Left lung (tissue), 10 donors: ENCODE results near the gene RASSF5. TPM values are rescaled to one million over a fixed set of nuclear protein-coding genes. Genes with fewer than 3 reads are reported as not detected.
A peak's percentile ranks its signal among the peaks of the same experiment; 100 is the strongest.

ENCODE experiments used
- ATAC-seq: fragments of 200-7000 bp; cut with Tn5 transposase; one replicate; pipeline ENCODE4 v1.9.1; 2020; ENCODE audit warnings: moderate library complexity
- DNase-seq, 4 donors: peaks; one replicate each; pipeline ENCODE4 v3.0.0-alpha.2; 2013 to 2020
- H3K27ac ChIP-seq, 2 donors: fragments of 200-600 bp; sonication (generic) in 1 of 2; one replicate each; pipeline versions ENCODE4 v1.5.0 to v1.8.0; 2020 to 2021
- H3K27me3 ChIP-seq, 2 donors: fragments of 200-600 bp; sonication (generic) in 1 of 2; one replicate each; pipeline versions ENCODE4 v1.5.0 to v1.8.0; 2020 to 2021
- H3K36me3 ChIP-seq, 2 donors: fragments of 200-600 bp; sonication (generic) in 1 of 2; one replicate each; pipeline versions ENCODE4 v1.5.0 to v1.8.0; 2020 to 2021
- H3K4me1 ChIP-seq, 2 donors: fragments of 200-600 bp; one replicate each; pipeline ENCODE4 v1.8.0; 2021
- H3K4me3 ChIP-seq, 2 donors: fragments of 200-600 bp; sonication (generic) in 1 of 2; one replicate each; pipeline versions ENCODE4 v1.5.0 to v1.8.0; 2020 to 2021; ENCODE audit warnings: mild to moderate bottlenecking in 1 of 2
- H3K9me3 ChIP-seq, 2 donors: fragments of 200-600 bp; sonication (generic) in 1 of 2; one replicate each; pipeline versions ENCODE4 v1.5.0 to v1.8.0; 2020 to 2021
- intact Hi-C, 2 donors: fragments of 100-400 bp; cut with DNase I; formaldehyde crosslinking; loops; one replicate each; pipeline versions ENCODE4 v1.11.2 to v1.14.2; 2022
- polyA plus RNA-seq, 6 donors: library from polyadenylated mRNA; unstranded; fragments of 120-200 nt; gene quantifications; one replicate each; pipeline ENCODE4 v1.2.1, GENCODE V29; 2013; ENCODE audit not compliant: insufficient read length in 6 of 6
- total RNA-seq, 2 donors: library from RNA; stranded (reverse); fragmentation: NEBNext Ultra II Directional; extraction: Animal tissue kit (Norgen Biotek cat#: 25700); gene quantifications; one replicate each; pipeline ENCODE4 v1.2.1, GENCODE V29; 2021
- TF ChIP-seq, protein P1 (sequence below), 2 donors: fragments of 200-600 bp; sonication (generic) in 1 of 2; IDR thresholded peaks; one replicate each; pipeline versions ENCODE4 v1.5.0 to v1.8.0; 2021; ENCODE audit warnings: antibody characterized with exemption in 2 of 2
- donor health status: DM: no; HTN: yes; CAD: no.
- donor health status: DM: no; HTN: no; CAD: no.

The RASSF5 gene
- total and polyA plus RNA-seq, 8 donors: 5.8 to 40.9 (median 11.6) TPM

DNA sequence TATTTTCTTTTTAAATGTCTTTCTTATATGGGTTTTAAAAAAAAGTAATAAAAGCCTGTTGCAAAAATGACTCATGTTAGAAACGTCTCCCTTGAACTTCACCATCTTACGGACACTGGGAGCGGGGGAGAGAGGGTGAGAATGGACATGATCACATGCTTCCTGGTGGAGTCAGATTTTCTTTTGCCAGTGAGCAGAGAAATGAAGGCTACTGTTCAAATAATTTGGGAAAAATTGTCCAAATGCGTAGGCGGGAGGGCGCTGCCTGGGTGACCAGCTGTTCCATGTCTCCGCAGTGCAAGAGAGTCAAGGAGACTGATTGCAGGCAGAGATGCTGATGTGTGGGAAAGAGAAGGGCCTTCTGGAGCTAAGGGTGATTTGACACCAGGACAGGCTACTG is 81.9 kb downstream of the RASSF5 start:
- peaks cover 0 to 92% of the 10 kb centered on the region in 2 donors for H3K36me3 ChIP-seq
- peaks cover 4 to 40% of the 10 kb centered on the region in 2 donors for H3K4me1 ChIP-seq
- TF ChIP-seq, protein P1, sequence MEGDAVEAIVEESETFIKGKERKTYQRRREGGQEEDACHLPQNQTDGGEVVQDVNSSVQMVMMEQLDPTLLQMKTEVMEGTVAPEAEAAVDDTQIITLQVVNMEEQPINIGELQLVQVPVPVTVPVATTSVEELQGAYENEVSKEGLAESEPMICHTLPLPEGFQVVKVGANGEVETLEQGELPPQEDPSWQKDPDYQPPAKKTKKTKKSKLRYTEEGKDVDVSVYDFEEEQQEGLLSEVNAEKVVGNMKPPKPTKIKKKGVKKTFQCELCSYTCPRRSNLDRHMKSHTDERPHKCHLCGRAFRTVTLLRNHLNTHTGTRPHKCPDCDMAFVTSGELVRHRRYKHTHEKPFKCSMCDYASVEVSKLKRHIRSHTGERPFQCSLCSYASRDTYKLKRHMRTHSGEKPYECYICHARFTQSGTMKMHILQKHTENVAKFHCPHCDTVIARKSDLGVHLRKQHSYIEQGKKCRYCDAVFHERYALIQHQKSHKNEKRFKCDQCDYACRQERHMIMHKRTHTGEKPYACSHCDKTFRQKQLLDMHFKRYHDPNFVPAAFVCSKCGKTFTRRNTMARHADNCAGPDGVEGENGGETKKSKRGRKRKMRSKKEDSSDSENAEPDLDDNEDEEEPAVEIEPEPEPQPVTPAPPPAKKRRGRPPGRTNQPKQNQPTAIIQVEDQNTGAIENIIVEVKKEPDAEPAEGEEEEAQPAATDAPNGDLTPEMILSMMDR (IDR thresholded peaks at IDR 0.05): no peak
- H3K27ac ChIP-seq: peak overlapping the region; percentile 28 to 30
- no peak overlapping the region for H3K4me3 ChIP-seq
- intact Hi-C loops: loop anchor here in 1 of 2 donors (5.0 kb wide), 1 partner anchor 102 kb away; no protein-coding TSS in a partner anchor
- ATAC-seq (peak; percentile 53), DNase-seq (peak in 2 of 4 donors; percentile 31 to 50)
- H3K27me3 ChIP-seq: no peaks in the 10 kb centered on the region
- no peaks in the 10 kb centered on the region for H3K9me3 ChIP-seq

DNA sequence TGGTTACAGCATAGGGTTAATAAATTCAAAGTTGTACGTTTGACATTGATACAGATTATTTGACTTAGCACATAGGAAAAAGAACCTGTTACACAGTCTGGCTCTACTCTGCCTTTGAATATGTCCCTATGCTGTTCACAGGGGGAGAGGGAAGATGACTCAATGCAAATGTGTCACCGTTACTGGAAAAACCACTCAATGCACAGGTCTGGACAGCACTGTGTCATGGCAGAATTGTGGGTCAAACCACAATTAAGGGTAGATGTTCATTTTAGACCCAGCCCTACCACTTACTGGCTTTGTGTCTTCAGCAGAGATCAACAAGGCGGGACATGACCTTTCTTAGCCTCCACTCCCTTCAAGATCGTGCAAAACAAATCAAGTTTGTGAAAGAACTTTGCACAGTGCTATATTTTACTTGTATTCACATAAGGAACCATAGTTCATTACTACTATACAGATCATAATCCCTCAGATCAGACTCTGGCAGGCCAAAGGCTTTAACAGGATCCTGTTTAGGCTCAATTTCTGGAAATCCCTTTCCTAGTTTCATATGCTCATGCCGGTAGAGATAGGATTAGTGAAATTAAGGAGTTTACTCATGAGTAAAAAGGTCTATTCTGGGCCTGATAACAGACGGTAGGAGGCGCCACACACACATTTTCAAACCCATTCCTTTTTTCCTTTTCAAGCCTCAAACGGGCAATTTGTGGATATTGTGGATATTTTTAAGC is 82.9 kb downstream of the RASSF5 start:
- ATAC-seq (peak; percentile 65), DNase-seq (no peak)
- no peak overlapping the region for H3K4me3 ChIP-seq
- TF ChIP-seq, protein P1 (IDR thresholded peaks at IDR 0.05): peak in 1 of 2 donors; percentile 13
- intact Hi-C loops: no loop called here
- peak overlapping the region in 1 of 2 donors; percentile 30 for H3K27ac ChIP-seq
- peaks cover 0 to 90% of the 10 kb centered on the region in 2 donors for H3K36me3 ChIP-seq
- H3K9me3 ChIP-seq: no peaks in the 10 kb centered on the region
- H3K27me3 ChIP-seq: no peaks in the 10 kb centered on the region
- H3K4me1 ChIP-seq: peaks cover 4 to 31% of the 10 kb centered on the region in 2 donors

DNA sequence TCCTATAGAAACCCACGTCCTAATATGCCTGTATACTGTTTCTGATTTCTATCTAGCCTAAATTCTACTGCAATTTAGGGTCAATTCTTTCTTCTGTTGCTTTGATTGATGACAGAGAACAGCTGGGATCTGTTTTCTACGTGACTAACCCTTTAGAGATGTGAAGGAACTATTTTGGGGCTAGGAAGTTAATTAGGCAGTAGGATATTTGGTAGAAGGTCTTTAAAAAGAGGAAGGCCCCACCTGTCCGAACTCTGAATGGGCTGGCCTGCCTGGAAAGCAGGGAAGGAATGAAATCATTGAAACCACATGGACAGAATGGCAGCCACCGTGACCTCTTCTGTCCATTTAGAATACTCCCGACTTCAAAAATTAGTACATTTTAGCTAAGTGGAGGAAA is 83.9 kb downstream of the RASSF5 start:
- peak overlapping the region in 1 of 2 donors; percentile 30 for H3K27ac ChIP-seq
- no peaks in the 10 kb centered on the region for H3K9me3 ChIP-seq
- ATAC-seq (no peak), DNase-seq (no peak)
- H3K4me1 ChIP-seq: peaks cover 4 to 24% of the 10 kb centered on the region in 2 donors
- TF ChIP-seq, protein P1 (IDR thresholded peaks at IDR 0.05): no peak
- intact Hi-C loops: no loop called here
- H3K4me3 ChIP-seq: no peak overlapping the region
- H3K27me3 ChIP-seq: no peaks in the 10 kb centered on the region
- H3K36me3 ChIP-seq: peaks cover 0 to 90% of the 10 kb centered on the region in 2 donors

DNA sequence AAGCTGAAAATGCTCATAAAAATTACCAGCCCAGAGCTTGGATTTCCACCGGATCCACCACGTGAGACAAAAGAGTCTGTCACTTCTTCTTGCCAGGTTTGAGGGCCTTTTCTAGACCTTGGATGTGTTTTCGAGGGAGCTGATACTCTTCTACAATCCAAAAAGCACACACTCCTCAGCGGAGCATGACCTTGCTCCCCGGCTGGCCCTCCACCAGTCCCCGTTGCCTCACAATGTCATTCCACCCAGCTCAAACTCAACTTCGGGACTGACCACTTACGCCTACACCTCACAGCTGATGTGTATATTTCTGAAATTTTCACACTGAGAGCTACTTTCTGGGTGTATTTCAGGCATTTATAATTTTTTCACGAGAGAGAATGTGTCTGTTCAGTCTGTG is 84.4 kb downstream of the RASSF5 start:
- Histone ChIP-seq H3K9me3 (no peaks in the 10 kb centered on the region), H3K4me3 (no peak overlapping the region), H3K27me3 (no peaks in the 10 kb centered on the region), H3K4me1 (peaks cover 4 to 24% of the 10 kb centered on the region in 2 donors), H3K36me3 (peaks cover 0 to 90% of the 10 kb centered on the region in 2 donors), H3K27ac (no peak overlapping the region)
- ATAC-seq: no peak
- DNase-seq: no peak
- TF ChIP-seq, protein P1 (IDR thresholded peaks at IDR 0.05): no peak
- intact Hi-C loops: no loop called here

DNA sequence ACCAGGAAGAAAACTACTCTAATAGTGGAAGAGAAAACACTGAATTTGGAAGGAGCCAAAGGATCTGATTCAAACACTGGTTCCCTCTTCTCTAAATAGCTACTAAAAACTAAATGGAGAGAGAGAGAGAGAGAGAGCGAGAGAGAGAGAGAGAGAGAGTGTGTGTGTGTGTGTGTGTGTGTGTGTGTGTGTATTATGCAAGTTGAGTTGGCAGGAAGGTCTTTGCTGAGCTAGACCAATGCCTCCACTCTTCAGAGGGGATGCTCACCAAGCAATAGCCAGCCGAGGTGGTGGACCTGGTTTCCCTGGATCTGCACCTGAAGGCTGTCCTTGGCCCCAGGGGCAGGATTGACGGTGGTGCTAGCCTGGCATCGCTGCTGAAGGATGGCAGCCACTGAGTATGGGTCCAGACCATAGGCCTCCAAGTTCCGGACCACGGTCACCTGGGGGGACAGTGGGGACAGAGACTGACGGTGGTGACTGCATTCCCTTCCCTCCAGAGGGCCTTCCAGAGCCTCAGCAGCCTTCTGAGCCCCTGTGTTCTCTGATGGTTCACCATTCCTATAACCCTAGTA is 86.1 kb downstream of the RASSF5 start:
- TF ChIP-seq, protein P1 (IDR thresholded peaks at IDR 0.05): no peak
- intact Hi-C loops: no loop called here
- Histone ChIP-seq H3K36me3 (peaks cover 0 to 90% of the 10 kb centered on the region in 2 donors), H3K4me3 (no peak overlapping the region), H3K4me1 (peaks cover 4 to 24% of the 10 kb centered on the region in 2 donors), H3K27me3 (no peaks in the 10 kb centered on the region), H3K27ac (no peak overlapping the region), H3K9me3 (no peaks in the 10 kb centered on the region)
- ATAC-seq (no peak), DNase-seq (no peak)
